SHP77 treated with DMSO at 0.1 percent for 48 hours (cell line): ENCODE data around the gene MAP6D1.

Experiments
- DNase-seq: peaks from one replicate; lab custom pipeline; 2025; lab: John Stamatoyannopoulos, UW

The MAP6D1 gene

DNA sequence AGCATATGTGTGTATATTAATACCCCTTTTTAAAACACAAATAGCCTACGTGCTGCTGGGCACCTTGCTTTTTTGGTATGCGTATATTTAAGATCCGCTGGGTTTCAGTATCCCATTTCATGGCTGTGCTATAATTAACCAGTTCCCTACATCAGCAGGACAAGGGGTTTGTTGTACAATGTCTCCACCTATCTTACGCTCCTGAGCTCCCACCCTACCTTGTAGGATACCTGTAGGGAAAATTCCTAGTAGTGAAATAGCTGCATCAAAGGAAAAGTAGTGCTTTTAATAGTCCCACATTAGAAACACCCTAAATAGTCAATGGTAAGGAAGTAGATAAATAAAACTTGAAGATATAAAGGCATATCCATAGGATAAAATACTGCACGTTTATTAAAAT lies 1.4 kb downstream of the MAP6D1 start:
- peak; percentile 28 for DNase-seq

DNA sequence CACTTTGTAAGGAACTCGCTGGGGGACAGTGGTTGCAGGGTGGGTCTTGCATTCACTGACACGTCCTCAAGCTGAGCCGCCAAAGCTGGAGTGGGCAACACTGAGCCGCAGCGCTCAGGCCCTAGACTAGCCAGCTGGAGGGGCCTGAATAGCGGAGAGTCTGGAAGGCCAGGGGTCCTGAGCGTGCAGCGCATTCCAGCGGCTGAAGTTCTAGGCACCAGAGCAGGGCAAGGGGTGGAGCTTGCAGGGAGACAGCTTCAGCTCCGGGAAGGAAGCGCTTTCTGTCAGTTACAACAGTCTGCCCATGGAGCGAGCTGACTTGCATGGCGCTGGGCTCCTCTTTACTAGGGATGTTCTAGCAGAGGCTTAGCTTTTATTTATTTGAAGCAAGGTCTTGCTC lies 2.7 kb downstream of the MAP6D1 start:
- no peak for DNase-seq

- DNase-seq: no peak
These were observed 5.5 kb downstream of the MAP6D1 start for GRCh38 chr3:183819831-183820230.

DNA sequence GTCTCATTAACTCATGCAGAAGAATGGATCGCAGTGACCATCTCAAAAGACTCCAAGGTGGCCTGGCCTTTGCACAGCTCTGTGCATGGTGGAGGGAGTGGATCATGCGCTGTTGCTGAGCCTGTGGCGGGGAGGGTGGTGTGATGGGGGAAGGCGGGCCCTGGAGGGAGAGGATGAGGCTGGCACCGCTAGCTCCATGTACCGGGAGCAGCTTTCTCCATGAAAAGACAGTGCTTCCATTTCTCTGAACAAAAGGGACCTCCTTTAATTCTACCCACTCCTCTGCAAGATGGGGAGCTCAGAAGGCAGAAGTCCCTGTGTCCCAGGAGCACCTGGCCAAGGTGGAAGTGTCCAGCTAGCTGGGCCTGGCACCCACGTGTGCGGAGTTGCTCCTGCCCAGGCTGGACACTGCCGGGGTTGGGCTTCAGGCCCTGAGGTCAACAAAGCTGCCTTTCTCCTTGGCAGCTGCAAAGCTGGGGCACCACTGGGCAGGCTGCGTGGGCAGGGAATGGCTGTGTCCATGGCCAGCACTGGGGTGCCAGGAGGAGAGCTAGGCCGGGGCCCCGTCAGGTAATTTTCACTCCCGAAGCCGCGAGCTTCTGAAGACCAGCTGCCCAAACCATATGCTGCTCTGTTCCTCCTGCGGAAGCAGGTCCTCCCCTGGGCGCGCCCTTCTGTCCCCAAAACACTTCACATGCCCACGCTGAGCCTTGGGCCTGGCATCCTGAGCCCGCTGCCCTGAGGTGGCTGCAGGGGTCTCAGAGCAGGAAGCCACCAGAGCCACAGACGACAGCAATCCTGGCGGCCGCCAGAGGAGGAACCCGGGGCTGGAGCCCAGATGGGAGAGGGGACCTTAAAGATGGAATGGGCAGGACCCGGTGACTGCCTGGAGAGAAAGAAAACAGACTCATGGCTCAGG lies 6.4 kb downstream of the MAP6D1 start:
- DNase-seq: no peak

GRCh38 chr3:183818041-183818620 lies 7.2 kb downstream of the MAP6D1 start:
- no peak for DNase-seq

- DNase-seq: no peak
These were observed 7.7 kb downstream of the MAP6D1 start for GRCh38 chr3:183817639-183818038.

GRCh38 chr3:183816681-183817510 lies 8.5 kb downstream of the MAP6D1 start:
- DNase-seq: no peak

DNA sequence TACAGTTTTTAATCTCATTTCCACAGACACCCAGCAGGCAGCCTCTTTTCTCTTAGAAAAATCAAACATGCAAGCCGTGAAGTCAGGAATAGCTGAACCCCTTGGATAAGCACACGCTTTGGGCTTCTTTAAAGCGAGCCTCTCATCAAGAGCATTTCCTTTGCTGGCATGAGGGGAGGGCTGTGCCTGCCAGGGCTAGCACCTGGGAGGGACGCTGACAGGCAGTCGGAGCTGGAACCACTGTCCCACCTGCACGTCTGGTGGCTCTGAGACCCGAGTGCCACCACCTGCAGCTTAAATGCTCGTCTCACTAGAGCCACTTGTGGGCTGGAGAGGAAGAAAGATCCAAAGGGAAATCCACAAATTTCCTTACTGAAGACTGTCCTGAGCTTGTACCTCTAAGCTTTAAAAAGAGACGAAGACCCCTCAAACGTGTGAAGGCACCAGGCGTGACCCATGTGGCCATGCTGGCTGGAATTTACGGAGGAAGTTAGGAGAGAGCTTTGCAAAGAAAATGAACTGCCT lies 9.4 kb downstream of the MAP6D1 start:
- peak; percentile 33 for DNase-seq

DNA sequence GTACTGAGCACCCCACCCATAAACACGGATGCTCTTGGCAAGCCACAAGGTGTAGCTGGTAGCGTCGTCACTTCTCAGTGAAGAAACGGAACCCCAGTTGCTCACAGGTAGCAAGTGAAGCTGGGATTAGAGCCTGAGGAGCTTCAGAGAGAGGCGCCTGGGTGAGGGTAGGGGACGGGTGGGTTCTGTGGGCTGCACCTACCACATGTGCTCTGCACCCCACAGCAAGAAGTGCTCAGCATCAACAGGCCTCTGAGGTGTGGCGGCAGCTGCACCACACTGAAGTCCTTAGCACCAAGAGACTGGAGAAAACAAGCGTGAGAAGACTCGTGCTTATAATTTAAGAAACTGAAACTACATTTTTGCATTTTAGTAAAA lies 9.8 kb downstream of the MAP6D1 start:
- no peak for DNase-seq

DNA sequence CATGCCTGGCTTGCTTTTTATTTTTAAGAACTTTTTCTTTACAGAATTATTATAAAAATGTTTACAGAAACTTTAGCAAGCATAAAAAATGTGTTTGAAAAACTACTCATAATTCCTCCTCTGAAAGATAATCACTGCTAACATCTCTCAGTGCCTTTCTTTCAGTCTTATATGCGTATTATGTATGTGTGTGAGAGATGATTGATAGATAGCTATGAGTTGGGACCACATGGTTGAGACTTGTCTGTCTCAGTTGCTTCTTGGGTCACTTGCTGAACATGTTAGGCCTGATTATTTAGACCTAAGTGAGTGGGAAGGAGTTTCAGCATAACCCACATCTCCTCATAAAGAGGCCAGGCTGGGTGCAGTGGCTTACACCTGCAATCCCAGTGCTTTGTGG lies 11.1 kb downstream of the MAP6D1 start:
- no peak for DNase-seq

- no peak for DNase-seq
These were observed 12.5 kb downstream of the MAP6D1 start for GRCh38 chr3:183812761-183813445.

GRCh38 chr3:183811638-183812037 lies 13.7 kb downstream of the MAP6D1 start:
- no peak for DNase-seq

DNA sequence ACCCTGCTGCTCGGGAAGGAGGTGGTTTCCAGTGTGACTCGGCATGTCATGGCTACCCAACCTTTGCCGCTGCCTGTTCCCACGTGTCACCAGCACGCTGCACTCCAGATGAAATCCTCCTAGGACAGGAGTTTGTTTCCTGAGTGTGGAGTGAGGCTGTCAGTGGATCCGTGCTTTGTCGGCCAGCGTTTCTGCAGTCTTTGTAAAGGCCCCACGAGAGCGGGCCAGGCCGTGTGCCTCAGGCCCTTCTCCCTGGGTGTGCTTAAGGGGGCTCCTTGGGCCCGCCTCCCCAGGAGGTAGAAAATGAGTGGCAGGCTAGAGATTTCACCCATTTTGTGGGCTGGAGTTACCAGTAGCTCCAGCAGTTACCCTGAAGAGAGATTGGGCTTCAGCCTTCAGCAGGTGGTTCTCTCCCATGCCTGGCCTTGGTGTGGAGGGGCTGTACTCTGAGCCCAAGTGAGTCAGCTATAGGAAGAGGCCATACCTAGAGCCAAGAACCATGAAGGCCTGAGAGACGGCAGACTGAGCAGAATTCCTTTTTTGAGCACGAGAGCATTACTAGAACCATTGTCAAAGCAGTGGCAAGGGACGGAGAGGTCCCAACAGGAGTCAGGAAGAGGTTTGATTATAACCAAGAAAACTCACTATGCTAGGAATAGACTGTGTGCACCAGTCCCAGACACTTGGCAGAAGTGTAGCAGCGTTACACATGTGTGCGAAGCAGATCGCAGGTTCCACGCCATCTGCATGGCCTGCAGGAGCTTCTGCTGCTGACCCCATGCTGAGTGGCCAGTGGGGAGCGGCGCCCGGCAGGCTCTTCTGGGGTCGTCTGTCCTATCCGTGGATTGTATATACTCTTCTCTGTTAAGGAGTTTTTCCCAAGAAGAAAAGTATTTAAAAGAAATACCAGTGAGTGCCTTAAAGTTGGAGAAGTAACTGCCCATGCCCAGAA lies 14.5 kb downstream of the MAP6D1 start:
- no peak for DNase-seq

DNA sequence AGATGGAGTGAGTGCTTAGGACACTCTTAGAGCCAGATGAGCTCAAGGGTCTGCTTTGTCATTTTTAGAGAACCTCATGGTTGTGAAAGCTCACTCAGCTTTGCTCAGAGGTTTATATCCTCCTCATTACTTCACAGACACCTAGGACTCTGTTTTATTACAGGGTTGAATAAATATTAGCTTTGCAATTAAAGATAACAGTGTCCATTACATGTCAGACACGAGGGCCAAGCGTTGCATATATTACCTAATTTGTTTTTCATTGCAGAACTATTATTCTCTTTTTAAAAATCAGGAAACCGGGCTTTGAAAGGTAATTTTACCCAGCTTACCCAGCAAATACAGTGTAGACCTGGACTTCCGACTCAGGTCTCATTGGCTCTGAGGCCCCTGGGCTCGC lies 16.1 kb downstream of the MAP6D1 start:
- DNase-seq: no peak

GRCh38 chr3:183808355-183808754 lies 17.0 kb downstream of the MAP6D1 start:
- no peak for DNase-seq

DNA sequence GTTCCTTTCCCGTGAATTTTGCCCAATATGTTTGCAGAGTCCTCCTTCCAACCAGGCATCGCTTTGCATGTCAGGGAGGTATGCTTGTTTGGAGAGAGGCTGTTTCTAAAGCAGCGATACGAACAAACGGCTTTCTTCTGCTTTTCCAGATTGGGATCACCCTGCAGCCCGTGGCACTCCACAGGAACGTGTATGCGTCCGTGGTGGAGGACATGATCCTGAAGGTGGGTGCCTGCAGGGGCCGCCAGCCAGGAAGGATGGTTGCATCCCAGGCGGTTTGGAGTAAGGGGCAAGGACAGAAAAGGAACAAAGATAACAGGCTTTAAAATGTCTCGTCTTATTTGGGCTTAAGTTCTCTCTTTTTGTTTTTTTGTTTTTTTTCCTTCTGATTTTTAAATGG lies 17.5 kb downstream of the MAP6D1 start:
- DNase-seq: no peak

DNA sequence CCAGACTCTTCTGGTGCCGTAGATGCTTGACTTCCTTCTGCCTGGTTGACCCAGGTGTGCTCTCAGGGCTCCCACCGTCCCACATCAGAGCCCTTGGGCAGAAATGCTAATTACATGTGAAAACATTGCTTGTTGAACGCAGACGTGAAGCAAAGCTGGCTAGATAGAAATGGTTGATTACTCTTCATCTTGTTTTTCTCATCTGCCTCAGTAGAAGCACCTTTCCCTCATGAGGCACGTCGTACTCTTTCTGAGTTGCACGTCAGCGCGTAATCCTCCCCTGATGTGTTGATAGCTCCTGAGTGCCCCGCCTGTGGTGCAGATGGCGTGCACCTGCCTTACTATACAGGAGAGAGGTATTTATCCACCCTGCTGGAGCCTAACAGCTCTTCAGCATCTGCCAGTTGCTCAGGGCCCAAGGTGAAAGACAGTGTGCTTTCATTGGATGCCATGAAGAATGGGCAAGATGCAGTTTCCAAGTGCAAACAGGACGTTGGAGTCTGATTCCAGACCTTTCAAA lies 18.1 kb downstream of the MAP6D1 start:
- peak; percentile 79 for DNase-seq

DNA sequence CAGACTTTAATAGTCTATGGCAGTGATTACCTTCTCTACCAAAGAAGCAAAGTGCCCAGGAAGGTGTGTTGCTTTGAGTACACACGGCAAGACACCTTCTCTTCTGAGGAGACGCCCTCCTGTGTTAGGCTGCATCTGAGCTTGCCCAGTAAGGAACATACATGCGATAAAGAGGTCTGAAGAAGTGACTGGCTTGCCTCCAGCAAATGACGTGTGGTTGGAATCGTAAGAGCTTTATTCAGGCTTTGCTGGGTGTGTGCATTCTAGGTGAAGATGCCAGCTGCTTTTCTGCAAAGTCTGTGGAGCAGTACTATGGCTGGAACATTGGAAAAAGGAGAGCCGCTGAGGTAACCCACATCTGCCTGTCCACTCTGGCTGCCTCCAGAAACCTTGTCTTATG lies 22.4 kb downstream of the MAP6D1 start:
- DNase-seq: no peak

DNA sequence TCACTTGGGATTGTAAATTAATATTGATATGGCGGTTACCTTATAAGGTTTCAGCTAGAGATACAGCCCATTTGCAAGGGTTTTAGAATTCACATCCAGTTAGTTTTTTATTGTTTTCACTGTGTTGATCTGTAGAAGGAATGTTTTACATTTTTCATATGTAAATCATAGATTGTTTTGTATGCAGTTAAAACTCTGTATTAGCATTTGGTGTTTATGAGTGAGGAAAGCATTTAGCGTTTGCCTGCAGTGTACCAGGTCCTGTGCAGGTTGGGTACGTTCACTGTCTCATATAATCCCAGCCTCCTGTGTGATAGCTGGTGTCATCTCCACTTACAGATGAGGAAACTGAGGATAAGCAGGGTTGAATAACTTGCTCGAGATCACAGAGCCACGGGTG lies 23.8 kb downstream of the MAP6D1 start:
- no peak for DNase-seq

- DNase-seq: no peak
These were observed 25.0 kb downstream of the MAP6D1 start for GRCh38 chr3:183800243-183800863.
